ENCODE data around the gene VSNL1. TPM values are rescaled to one million over a fixed set of nuclear protein-coding genes. Genes with fewer than 3 reads are reported as not detected.

Gene VSNL1
- total and polyA plus RNA-seq, 2 experiments from 2014 or later, result 102 to 112 TPM

DNA sequence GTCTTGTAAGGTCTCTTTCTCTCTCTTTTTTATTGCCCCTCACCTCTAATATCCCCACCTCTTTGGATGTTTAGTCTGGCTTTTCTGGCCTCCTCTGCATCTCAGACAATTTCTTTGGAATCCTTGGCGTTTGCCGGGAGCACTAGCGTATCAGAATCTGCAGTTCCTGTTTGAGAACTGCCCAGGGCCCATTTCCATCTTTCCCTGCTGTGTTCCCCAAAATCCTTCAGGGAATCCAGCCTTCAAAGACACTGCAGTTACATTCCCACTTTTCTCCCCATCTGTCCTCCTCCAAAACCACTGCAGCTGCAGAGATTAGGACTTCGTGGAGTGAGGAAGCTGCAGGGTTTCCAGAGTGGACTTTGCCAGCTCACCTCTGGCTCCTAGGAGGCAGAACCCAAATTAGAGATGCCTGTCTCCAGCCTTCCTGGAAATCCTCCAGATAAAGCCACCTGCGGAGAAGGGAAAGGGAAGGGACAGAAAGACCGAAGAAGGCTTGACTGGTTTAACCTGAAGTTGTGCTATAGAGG lies 2.7 kb downstream of the VSNL1 start (continued):
- TF ChIP-seq, protein P1, sequence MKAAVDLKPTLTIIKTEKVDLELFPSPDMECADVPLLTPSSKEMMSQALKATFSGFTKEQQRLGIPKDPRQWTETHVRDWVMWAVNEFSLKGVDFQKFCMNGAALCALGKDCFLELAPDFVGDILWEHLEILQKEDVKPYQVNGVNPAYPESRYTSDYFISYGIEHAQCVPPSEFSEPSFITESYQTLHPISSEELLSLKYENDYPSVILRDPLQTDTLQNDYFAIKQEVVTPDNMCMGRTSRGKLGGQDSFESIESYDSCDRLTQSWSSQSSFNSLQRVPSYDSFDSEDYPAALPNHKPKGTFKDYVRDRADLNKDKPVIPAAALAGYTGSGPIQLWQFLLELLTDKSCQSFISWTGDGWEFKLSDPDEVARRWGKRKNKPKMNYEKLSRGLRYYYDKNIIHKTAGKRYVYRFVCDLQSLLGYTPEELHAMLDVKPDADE (IDR thresholded peaks at IDR 0.05), result no peak
- no peak for TF ChIP-seq EZH2phosphoT487 (IDR thresholded peaks at IDR 0.05; ENCODE audit: unreplicated experiment)
- TF ChIP-seq ZNF114 (CRISPR knock-in tag; IDR thresholded peaks at IDR 0.05), result no peak
- TF ChIP-seq ZNF331 (CRISPR knock-in tag; IDR thresholded peaks at IDR 0.05; ENCODE audit: low read depth), result no peak
- no peak for TF ChIP-seq NANOG (IDR thresholded peaks at IDR 0.05; ENCODE audit: borderline replicate concordance)

GRCh38 chr2:17543848-17544247 lies 3.4 kb downstream of the VSNL1 start:
- peak; percentile 91 for DNase-seq (ENCODE audit: low spot score)
- Mint-ChIP-seq H3K9me3 (no peaks in the 10 kb centered on the region; the same call in 2 of the 3 replicates), H3K27me3 (ENCODE audit: insufficient read depth, low read depth, poor library complexity) (peaks cover 10% of the 10 kb centered on the region), H3K27ac (peak overlapping the region; percentile 95), H3K4me1 (peaks cover 50% of the 10 kb centered on the region), H3K36me3 (ENCODE audit: low read depth) (no peaks in the 10 kb centered on the region), H3K4me3 (peak overlapping the region; percentile 93)
- H3K36me3 ChIP-seq (ENCODE audit: insufficient read depth), result no peaks in the 10 kb centered on the region
- H3F3A ChIP-seq (replicated peaks; ENCODE audit: low read depth), result peaks cover 13% of the 10 kb centered on the region
- H3K4me2 ChIP-seq, result peak overlapping the region; percentile 82
- peaks cover 53% of the 10 kb centered on the region for H3K4me1 ChIP-seq (ENCODE audit: insufficient read depth)
- H3K9me2 ChIP-seq (ENCODE audit: insufficient read depth), result no peaks in the 10 kb centered on the region
- H3K27me3 ChIP-seq (ENCODE audit: insufficient read depth), result no peaks in the 10 kb centered on the region
- no peak overlapping the region for H2AFZ ChIP-seq
- H3K79me2 ChIP-seq (replicated peaks; ENCODE audit: insufficient read depth), result peaks cover 70% of the 10 kb centered on the region
- peaks cover under 1% of the 10 kb centered on the region; the same call in 1 of the 2 replicates for H4K20me1 ChIP-seq (replicated peaks; ENCODE audit: insufficient read depth)
- ATAC-seq, result peak; percentile 20
- H3K27ac ChIP-seq (ENCODE audit: low read depth), result peak overlapping the region; percentile 95
- peak overlapping the region; percentile 82 for H3K4me3 ChIP-seq
- TF ChIP-seq EZH2 (IDR thresholded peaks at IDR 0.05; ENCODE audit: low read depth, unreplicated experiment) (no peak), ZNF331 (CRISPR knock-in tag; IDR thresholded peaks at IDR 0.05; ENCODE audit: low read depth) (no peak), CTCF (conservative IDR thresholded peaks at IDR 0.05; ENCODE audit: low read depth in 2 of 2) (no peak), EZH2phosphoT487 (IDR thresholded peaks at IDR 0.05; ENCODE audit: unreplicated experiment) (no peak), STAT1 (IDR thresholded peaks at IDR 0.05; ENCODE audit: unreplicated experiment) (no peak), REST (IDR thresholded peaks at IDR 0.05; ENCODE audit: unreplicated experiment) (no peak), JUNB (IDR thresholded peaks at IDR 0.05; ENCODE audit: unreplicated experiment) (no peak), ZNF462 (CRISPR knock-in tag; IDR thresholded peaks at IDR 0.05) (no peak; the same call in 1 of the 2 replicates)

All from GM23338 (cell line).